CMK (cell line): Measurements from ENCODE around the gene SAMM50.
A peak's percentile ranks its signal among the peaks of the same experiment; 100 is the strongest.

ENCODE experiments used
- DNase-seq: peaks from one replicate; pipeline ENCODE4 v3.0.0-alpha.2; 2010; ENCODE audit warnings: low read depth

Gene SAMM50

DNA sequence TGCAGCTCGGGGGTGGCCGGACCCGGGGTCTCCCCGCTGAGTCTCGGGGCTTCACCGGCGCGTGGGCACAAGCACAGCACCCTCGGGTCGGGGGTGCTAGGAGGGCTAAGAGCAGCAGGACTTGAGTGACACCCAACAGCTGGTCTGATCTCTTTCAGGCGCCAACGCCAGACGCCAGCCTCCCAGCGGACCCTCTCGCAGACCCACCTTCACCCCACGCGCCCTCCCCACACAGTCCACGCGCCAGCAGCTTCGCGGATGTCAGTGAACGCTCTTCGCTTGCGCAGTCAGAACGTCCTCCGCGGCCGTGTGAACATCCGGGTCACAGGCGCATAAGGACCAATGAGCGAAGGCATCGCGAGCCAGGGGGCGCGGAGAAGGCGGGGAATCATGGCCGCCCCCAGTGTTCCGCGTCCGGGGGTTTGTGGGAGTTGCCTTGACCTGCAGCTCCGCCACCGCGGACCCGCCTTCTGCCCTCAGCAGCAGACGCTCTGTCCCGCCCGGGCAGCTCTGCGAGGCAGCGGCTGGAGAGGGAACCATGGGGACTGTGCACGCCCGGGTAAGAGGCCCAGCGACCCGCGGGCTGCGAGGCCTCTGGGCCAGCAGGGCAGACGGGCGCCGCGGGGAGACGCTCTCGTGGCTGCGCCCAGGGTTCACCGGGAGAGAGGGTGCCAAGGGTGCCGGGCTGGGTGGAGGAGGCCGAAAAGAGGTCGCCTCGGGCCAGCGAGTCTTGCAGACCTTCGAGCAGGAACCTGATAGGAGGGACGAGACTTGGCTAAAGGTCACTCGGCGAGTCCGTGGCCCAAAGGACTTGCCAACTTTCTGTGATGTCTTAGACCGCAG lies at the start of gene SAMM50:
SAMM50 (plus strand) TSS at position 403 of the 843 bp plus-strand sequence; CDS start at position 539, 136 bp downstream.
- peak; percentile 92 for DNase-seq

GRCh38 chr22:43905681-43906080 lies 49.6 kb upstream of the SAMM50 start:
- DNase-seq = no peak

GRCh38 chr22:43909708-43910107 lies 45.5 kb upstream of the SAMM50 start:
- DNase-seq = no peak

GRCh38 chr22:43910178-43910695 lies 45.0 kb upstream of the SAMM50 start:
- no peak for DNase-seq

GRCh38 chr22:43911351-43911750 lies 43.9 kb upstream of the SAMM50 start:
- no peak for DNase-seq

GRCh38 chr22:43917521-43917920 lies 37.7 kb upstream of the SAMM50 start:
- no peak for DNase-seq

- DNase-seq = no peak
Measured at GRCh38 chr22:43919106-43919973, 35.9 kb upstream of the SAMM50 start.

DNA sequence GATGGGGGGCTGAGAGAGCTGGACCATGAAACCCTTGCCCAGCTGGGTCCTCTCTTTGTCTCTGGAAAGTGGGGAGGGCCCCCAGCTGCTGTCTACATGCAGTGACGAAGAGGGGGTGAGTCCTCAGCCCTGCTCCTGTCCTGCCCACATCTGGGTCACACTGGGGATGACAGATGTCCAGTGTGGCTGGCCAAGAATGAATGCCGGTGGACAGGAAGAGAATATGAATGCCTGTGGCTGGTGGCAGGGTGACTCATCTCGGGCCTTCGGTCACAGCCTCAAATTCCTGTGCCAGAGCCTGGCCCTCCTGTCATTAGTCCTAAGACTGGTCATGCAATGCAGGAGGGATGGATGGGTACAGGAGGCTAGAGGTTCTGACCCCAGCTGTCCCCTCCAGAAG lies 33.9 kb upstream of the SAMM50 start:
- DNase-seq = no peak

- no peak for DNase-seq
Measured at GRCh38 chr22:43922123-43922522, 33.1 kb upstream of the SAMM50 start.

DNA sequence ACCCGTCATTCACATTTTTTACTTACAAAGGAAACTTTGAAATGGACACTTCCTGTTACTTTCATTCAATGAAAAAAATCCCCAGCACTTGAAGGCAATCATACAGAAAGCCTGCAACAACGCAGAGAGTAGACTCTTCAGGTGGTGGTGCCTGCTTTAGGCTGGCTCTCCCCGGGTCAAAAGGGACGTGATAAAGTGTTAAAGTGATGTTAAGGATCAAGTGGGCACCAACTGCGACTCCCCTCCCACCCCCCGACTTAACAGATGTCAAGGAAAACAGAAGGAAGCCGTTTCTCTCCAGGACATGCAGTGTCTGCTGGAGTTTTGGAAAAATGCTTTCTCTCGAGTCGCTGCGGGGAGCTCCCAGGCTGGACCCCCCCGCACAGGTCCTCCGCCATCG lies 32.1 kb upstream of the SAMM50 start:
- DNase-seq = no peak

GRCh38 chr22:43923631-43924464 lies 31.4 kb upstream of the SAMM50 start, which contains the start of gene PNPLA3:
TSS of gene PNPLA3 (plus strand) at chr22:43923805. CDS start at chr22:43923912, 107 bp downstream.
- peak; percentile 48 for DNase-seq

- no peak for DNase-seq
Measured at GRCh38 chr22:43924877-43925276, 30.4 kb upstream of the SAMM50 start.

- DNase-seq = no peak
Measured at GRCh38 chr22:43925433-43926348, 29.6 kb upstream of the SAMM50 start.

DNA sequence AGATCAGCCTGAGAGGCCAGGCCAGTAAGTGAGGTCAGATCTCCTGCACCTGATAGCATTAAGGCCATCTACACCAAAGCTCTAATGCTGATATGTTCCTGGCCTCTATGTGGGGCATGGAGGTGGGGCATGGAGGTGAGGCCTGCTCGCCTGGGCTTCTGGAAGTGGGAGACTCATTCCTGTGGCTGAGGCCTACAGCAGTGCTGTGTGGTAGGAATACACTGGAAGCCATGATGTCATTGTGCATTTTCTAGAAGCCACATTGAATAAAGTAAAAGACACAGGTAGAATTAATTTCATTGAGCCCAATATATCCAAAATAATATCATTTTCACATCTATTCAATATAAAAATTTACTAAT lies 28.9 kb upstream of the SAMM50 start:
- no peak for DNase-seq

DNA sequence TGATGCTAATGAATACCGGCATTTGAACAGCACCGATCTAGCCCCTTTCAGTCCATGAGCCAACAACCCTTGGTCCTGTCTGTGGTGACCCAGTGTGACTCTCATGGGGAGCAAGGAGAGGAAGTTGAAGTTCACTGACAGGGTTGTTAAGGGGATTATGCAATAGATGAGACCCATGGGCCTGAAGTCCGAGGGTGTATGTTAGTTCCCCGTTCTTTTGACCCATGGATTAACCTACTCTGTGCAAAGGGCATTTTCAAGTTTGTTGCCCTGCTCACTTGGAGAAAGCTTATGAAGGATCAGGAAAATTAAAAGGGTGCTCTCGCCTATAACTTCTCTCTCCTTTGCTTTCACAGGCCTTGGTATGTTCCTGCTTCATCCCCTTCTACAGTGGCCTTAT lies 26.8 kb upstream of the SAMM50 start:
- no peak for DNase-seq

GRCh38 chr22:43928908-43929307 lies 26.3 kb upstream of the SAMM50 start:
- DNase-seq = no peak

DNA sequence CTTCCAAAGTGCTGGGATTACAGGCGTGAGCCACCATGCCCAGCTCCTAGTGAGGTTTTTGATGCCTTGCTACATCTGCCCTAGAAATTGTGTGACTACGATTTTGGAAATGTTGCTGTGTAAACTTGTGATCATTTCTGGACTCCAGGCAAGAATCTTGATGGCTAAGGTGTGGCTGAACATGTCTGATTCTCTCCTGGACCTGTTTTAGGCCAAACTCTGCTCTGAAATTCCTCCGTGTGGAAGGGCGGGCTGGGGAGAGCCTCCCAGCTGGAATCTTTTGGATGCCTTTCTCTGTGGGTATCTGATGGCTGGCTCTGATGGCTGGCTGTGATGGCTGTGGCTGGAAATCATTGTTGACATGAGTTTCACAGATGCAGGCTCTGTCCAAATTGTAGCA lies 23.5 kb upstream of the SAMM50 start:
- no peak for DNase-seq

GRCh38 chr22:43941449-43941848 lies 13.8 kb upstream of the SAMM50 start:
- no peak for DNase-seq

GRCh38 chr22:43944670-43945430 lies 10.4 kb upstream of the SAMM50 start:
- DNase-seq = no peak
